ENCODE data around the gene CNKSR3. TPM values are rescaled to one million over a fixed set of nuclear protein-coding genes. Genes with fewer than 3 reads are reported as not detected.

CNKSR3 gene
- total RNA-seq, 1 donor from 2014 or later: 10.3 TPM

- no peak for DNase-seq (ENCODE audit: low read depth)
- H3K4me3 ChIP-seq (ENCODE audit: low read depth, low read length): no peak overlapping the region
- TF ChIP-seq CTCF (conservative IDR thresholded peaks at IDR 0.05; ENCODE audit: low read depth, low read length): no peak
Measured at GRCh38 chr6:154381548-154381947, 128.9 kb downstream of the CNKSR3 start.

GRCh38 chr6:154380741-154381140 lies 129.7 kb downstream of the CNKSR3 start:
- no peak for TF ChIP-seq CTCF (conservative IDR thresholded peaks at IDR 0.05; ENCODE audit: low read depth, low read length)

GRCh38 chr6:154379585-154379984 lies 130.9 kb downstream of the CNKSR3 start:
- H3K4me3 ChIP-seq (ENCODE audit: low read depth, low read length): no peak overlapping the region
- no peak for TF ChIP-seq CTCF (conservative IDR thresholded peaks at IDR 0.05; ENCODE audit: low read depth, low read length)
- no peak for DNase-seq (ENCODE audit: low read depth)

More at GRCh38 chr6:154380741-154381140, 129.7 kb downstream of the CNKSR3 start:
- H3K4me3 ChIP-seq (ENCODE audit: low read depth, low read length): no peak overlapping the region
- DNase-seq (ENCODE audit: low read depth): no peak

GRCh38 chr6:154378518-154378917 lies 132.0 kb downstream of the CNKSR3 start:
- no peak for DNase-seq (ENCODE audit: low read depth)
- H3K4me3 ChIP-seq (ENCODE audit: low read depth, low read length): no peak overlapping the region
- no peak for TF ChIP-seq CTCF (conservative IDR thresholded peaks at IDR 0.05; ENCODE audit: low read depth, low read length)

- TF ChIP-seq CTCF (conservative IDR thresholded peaks at IDR 0.05; ENCODE audit: low read depth, low read length): no peak
- no peak overlapping the region for H3K4me3 ChIP-seq (ENCODE audit: low read depth, low read length)
- DNase-seq (ENCODE audit: low read depth): no peak
Measured at GRCh38 chr6:154377726-154378125, 132.8 kb downstream of the CNKSR3 start.

- no peak for TF ChIP-seq CTCF (conservative IDR thresholded peaks at IDR 0.05; ENCODE audit: low read depth, low read length)
- no peak overlapping the region for H3K4me3 ChIP-seq (ENCODE audit: low read depth, low read length)
- no peak for DNase-seq (ENCODE audit: low read depth)
Measured at GRCh38 chr6:154373971-154374370, 136.5 kb downstream of the CNKSR3 start.

GRCh38 chr6:154371281-154371680 lies 139.2 kb downstream of the CNKSR3 start:
- TF ChIP-seq CTCF (conservative IDR thresholded peaks at IDR 0.05; ENCODE audit: low read depth, low read length): no peak
- no peak overlapping the region for H3K4me3 ChIP-seq (ENCODE audit: low read depth, low read length)
- DNase-seq (ENCODE audit: low read depth): no peak
